Astrocyte of the spinal cord (primary cell): ENCODE results near the gene TSPAN32.

ENCODE experiments used
- DNase-seq: peaks from one replicate; pipeline ENCODE4 v3.0.0; 2011; ENCODE audit warnings: low read depth, low spot score
- H3K4me3 ChIP-seq: 2 replicates; pipeline ENCODE4 v1.5.1; 2011; ENCODE audit warnings: low read depth, mild to moderate bottlenecking, low read length, moderate library complexity
- in situ Hi-C: cut with HindIII; loops from 2 replicates; pipeline ENCODE4 v1.10.0; 2017; ENCODE audit warnings: low sequenced_read_pairs
- TF ChIP-seq, protein P1 (sequence below): IDR thresholded peaks from 2 replicates; pipeline ENCODE4 v1.5.1; 2012; ENCODE audit warnings: low read depth, mild to moderate bottlenecking, low read length, inconsistent platforms

TSPAN32 gene

DNA sequence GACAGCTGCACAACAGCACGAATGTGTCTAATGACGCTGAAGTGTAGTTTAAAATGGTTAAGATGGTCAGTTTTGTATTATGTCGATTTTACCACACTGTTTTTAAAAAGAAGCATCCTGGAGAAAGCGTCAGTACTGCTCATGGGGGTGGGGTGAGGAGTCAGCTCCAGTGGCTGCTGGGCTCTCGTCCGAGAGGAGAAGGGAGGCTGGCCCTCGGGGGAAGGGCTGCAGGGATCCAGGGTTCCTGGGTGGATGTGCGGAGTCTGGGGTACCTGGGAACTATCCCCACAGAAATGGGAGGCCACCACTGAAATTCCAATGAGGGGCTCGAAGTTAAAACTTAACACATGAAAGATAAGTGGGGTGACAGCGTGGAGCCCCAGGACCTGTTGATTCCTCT lies 12.0 kb upstream of the TSPAN32 start:
- no peak overlapping the region for H3K4me3 ChIP-seq
- TF ChIP-seq, protein P1, sequence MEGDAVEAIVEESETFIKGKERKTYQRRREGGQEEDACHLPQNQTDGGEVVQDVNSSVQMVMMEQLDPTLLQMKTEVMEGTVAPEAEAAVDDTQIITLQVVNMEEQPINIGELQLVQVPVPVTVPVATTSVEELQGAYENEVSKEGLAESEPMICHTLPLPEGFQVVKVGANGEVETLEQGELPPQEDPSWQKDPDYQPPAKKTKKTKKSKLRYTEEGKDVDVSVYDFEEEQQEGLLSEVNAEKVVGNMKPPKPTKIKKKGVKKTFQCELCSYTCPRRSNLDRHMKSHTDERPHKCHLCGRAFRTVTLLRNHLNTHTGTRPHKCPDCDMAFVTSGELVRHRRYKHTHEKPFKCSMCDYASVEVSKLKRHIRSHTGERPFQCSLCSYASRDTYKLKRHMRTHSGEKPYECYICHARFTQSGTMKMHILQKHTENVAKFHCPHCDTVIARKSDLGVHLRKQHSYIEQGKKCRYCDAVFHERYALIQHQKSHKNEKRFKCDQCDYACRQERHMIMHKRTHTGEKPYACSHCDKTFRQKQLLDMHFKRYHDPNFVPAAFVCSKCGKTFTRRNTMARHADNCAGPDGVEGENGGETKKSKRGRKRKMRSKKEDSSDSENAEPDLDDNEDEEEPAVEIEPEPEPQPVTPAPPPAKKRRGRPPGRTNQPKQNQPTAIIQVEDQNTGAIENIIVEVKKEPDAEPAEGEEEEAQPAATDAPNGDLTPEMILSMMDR: no peak
- DNase-seq: no peak
- in situ Hi-C loops: no loop called here

DNA sequence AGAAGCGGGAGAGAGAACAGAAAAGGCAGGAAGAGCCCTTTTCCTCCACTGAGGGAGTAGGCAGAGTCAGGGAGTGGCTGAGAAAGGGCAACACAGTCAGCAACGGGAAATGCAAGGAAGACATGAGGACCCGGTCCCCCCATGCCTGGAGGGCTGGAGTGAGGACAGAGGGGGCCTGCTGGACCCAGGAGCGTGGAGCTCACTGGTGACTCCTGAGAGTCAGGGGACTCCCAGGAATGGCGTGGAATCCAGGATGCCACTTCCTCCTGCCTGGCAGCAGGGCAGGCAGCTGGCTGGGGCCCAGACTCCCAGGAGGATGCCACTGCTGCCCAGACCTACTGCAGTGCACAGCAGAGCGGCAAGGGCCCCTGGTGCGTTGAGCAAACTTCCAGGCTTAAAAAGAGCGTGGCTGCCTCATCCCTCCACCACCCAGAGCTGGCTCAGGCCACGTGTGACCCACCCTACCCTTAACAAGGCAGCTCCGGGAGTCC lies 11.4 kb upstream of the TSPAN32 start:
- DNase-seq: no peak
- TF ChIP-seq, protein P1: no peak
- H3K4me3 ChIP-seq: no peak overlapping the region
- in situ Hi-C loops: no loop called here

DNA sequence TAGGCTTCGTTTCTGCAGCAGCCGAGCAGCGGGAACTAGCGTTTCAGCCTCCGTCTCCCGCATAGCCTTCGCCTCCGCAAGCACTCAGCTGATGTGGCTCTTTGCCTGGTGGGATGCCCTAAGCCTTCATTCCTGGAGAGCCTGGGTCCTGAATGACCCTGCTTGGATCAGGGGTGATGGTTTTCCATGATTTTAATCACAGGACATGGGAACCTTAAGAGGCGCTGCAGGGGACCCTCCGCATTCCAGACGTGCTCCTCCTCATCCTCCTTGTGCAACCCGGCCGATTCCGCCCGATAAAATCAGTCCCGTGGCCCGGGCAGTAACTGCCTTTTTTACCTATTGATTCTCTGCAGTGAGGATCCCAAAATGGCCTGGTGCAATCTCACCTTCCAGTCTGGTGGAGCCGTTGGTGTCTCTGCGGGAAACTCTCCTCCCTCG lies 8.3 kb upstream of the TSPAN32 start:
- DNase-seq: no peak
- TF ChIP-seq, protein P1: no peak
- in situ Hi-C loops: no loop called here
- no peak overlapping the region for H3K4me3 ChIP-seq

DNA sequence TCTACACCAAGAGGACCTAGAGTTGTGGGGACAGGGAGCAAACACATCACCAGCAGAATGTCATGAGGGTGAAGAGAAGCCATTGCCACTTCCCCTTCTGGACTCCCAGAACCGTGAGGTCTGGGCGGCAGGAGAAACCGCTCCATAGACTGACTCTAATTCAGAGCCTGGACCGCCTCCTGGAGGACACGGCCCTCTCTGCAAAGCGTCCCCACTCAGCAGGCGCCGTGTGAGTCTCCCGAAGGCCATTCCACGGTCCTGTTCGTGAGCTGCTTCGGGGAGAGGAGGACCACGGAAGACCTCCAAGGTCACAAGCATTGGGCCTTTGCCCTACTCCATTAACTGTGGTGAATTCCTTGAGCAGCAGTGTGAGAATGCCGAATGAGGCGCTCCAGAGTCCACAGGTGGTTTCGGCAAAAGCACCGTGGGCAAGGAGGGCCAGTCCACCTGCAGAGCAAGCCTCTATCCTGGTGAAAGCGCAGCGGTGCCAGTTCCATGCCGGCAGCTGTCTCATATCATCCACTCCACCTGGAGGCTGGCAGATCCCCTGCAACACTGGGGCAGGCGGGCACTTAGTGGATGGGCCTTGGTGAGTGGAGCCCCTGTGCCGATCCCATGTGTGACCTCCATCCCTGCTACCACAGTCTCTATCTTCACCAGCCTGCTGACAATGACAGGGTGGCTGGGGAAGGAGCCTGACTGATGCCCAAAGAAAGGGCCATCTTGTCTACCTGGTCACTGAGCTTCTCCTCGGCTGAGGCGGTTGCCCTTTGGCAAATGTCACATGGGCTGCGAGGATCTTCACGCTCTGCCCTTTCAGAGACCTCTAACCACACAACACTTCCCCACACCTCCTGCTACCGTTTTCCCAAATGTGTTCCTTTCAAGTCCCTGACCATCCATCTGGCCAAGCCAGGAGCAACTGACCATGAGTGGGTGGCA lies 7.6 kb upstream of the TSPAN32 start:
- DNase-seq: no peak
- no peak overlapping the region for H3K4me3 ChIP-seq
- TF ChIP-seq, protein P1: no peak
- in situ Hi-C loops: no loop called here

DNA sequence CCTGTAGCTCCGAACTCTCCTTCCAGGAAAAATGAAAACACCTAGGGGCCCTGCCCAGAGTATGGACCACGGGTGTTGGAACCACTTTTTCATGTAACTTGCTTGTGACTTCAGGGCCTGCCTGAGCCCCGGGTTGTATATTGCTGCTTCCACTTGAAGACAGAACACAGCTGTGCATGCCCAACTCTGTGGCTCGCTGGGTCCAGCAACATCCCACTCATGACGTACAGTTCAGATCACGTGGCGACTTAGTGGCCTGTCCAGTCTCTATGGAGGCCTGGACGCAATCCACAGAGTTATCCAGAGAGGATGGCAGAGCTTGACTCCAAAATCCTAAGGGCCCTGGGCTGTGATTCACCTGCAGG lies 6.9 kb upstream of the TSPAN32 start:
- TF ChIP-seq, protein P1: no peak
- no peak for DNase-seq
- in situ Hi-C loops: no loop called here
- H3K4me3 ChIP-seq: no peak overlapping the region

DNA sequence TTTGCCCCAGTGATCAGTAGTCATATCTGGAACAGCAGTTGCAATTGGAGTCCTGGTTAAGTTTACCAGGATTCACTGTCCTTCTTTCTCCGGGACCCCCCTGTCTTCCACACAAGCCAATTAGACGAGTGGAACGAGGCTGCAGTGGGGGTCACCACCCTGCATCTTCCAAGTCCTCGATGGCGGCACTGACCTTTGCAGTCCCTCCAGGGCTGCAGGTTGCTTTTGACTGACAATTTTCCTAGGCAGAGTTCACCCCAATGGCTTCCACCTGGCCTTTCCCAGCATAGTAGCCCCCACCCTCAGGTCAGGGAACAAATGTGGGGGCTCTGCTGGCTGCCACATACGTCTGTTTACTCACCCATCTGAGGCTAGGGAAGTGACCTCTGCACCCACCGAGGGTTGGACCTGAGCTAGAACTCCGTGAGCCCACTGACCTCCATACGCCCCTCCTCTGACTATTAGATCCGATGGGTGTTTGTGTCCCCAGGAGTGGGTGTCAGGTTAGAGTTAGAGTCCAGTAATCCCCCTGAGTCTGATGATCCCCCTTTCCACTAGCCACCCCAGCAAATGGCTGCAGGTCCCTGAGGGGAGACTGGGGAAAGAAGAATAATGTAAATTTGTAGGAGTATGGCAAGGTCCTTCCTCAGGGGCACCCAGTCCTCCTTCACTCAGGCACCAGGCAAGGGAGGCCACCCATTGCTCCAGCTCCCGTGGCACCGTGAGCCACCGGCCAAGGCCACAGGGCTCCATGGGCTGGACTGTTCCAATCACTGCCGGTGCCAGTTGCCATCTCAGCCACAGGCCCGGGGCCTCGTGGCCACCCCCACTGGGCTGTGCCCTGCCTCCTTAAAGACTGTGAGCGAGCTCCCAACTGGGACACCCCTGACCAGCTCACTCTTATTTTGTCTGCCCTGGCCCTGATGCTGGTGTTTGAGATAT lies 5.6 kb upstream of the TSPAN32 start:
- in situ Hi-C loops: no loop called here
- TF ChIP-seq, protein P1: no peak
- H3K4me3 ChIP-seq: no peak overlapping the region
- DNase-seq: no peak
